ENCODE data around the gene MCTP2. TPM values are rescaled to one million over a fixed set of nuclear protein-coding genes. Genes with fewer than 3 reads are reported as not detected.

Gene MCTP2
- total RNA-seq, 1 experiment from 2014 or later: 0.15 TPM

DNA sequence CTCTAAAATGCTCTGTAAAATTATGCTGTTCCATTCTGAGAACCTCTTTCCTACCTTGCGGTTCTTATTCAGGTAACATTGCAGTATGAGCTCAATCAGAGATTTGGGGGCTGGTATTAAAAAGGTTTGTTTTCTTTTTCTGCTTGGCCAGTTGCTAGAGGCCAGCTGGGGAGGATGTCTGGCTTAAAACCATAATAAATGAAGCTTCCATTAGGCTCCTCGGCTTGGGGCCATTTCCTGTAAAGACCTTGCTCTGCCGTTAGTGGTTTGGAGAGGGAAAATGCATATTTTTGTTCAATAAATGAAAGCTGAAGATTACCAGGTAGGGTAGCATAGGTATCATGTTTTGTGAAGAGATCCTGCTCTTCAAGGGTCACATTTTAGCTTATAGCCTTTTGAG, 55.2 kb downstream of the MCTP2 start:
- Histone ChIP-seq H3K27me3 (ENCODE audit: control insufficient read depth, insufficient read depth, low read length) (no peaks in the 10 kb centered on the region), H3K36me3 (ENCODE audit: control insufficient read depth, insufficient read depth, low read length) (no peaks in the 10 kb centered on the region), H3K4me3 (ENCODE audit: low read depth in 2 of 2, low read length in 2 of 2) (no peak overlapping the region), H3K27ac (ENCODE audit: low read length) (no peak overlapping the region), H3K9me3 (ENCODE audit: control insufficient read depth, insufficient read depth, low read depth, low read length) (no peaks in the 10 kb centered on the region; the same call in 1 of the 2 replicates), H3K4me1 (ENCODE audit: control insufficient read depth, insufficient read depth, low read length) (no peaks in the 10 kb centered on the region)
- DNase-seq (ENCODE audit: low read depth, low spot score) (no peak), ATAC-seq (no peak)
- BruUV-seq (replicated peaks): no TSS peak
- POLR2A ChIA-PET: no interaction called here
- in situ Hi-C loops (cut with HindIII; ENCODE audit: low pct_unique_long_range_greater_than_20kb, low sequenced_read_pairs): no loop called here
- intact Hi-C loops (cut with micrococcal nuclease; ENCODE audit: unreplicated experiment): no loop called here
- CTCF ChIA-PET: no interaction called here
- TF ChIP-seq POLR2AphosphoS5 (IDR thresholded peaks at IDR 0.05; ENCODE audit: low read depth, low read length): no peak
- TF ChIP-seq, protein P1, sequence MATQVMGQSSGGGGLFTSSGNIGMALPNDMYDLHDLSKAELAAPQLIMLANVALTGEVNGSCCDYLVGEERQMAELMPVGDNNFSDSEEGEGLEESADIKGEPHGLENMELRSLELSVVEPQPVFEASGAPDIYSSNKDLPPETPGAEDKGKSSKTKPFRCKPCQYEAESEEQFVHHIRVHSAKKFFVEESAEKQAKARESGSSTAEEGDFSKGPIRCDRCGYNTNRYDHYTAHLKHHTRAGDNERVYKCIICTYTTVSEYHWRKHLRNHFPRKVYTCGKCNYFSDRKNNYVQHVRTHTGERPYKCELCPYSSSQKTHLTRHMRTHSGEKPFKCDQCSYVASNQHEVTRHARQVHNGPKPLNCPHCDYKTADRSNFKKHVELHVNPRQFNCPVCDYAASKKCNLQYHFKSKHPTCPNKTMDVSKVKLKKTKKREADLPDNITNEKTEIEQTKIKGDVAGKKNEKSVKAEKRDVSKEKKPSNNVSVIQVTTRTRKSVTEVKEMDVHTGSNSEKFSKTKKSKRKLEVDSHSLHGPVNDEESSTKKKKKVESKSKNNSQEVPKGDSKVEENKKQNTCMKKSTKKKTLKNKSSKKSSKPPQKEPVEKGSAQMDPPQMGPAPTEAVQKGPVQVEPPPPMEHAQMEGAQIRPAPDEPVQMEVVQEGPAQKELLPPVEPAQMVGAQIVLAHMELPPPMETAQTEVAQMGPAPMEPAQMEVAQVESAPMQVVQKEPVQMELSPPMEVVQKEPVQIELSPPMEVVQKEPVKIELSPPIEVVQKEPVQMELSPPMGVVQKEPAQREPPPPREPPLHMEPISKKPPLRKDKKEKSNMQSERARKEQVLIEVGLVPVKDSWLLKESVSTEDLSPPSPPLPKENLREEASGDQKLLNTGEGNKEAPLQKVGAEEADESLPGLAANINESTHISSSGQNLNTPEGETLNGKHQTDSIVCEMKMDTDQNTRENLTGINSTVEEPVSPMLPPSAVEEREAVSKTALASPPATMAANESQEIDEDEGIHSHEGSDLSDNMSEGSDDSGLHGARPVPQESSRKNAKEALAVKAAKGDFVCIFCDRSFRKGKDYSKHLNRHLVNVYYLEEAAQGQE (IDR thresholded peaks at IDR 0.05; ENCODE audit: insufficient read depth in 1 of 2, low read depth in 2 of 2, low read length in 1 of 2): no peak
- TF ChIP-seq, protein P2, sequence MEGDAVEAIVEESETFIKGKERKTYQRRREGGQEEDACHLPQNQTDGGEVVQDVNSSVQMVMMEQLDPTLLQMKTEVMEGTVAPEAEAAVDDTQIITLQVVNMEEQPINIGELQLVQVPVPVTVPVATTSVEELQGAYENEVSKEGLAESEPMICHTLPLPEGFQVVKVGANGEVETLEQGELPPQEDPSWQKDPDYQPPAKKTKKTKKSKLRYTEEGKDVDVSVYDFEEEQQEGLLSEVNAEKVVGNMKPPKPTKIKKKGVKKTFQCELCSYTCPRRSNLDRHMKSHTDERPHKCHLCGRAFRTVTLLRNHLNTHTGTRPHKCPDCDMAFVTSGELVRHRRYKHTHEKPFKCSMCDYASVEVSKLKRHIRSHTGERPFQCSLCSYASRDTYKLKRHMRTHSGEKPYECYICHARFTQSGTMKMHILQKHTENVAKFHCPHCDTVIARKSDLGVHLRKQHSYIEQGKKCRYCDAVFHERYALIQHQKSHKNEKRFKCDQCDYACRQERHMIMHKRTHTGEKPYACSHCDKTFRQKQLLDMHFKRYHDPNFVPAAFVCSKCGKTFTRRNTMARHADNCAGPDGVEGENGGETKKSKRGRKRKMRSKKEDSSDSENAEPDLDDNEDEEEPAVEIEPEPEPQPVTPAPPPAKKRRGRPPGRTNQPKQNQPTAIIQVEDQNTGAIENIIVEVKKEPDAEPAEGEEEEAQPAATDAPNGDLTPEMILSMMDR (IDR thresholded peaks at IDR 0.05): no peak
- TF ChIP-seq TCF7L2 (IDR thresholded peaks at IDR 0.05; ENCODE audit: low read depth, low read length): no peak
- no peak for TF ChIP-seq SIN3A (IDR thresholded peaks at IDR 0.05; ENCODE audit: borderline replicate concordance, insufficient read depth, low read depth, low read length)

GRCh38 chr15:94287794-94288246, 56.5 kb downstream of the MCTP2 start:
- Histone ChIP-seq H3K36me3 (ENCODE audit: control insufficient read depth, insufficient read depth, low read length) (no peaks in the 10 kb centered on the region), H3K4me3 (ENCODE audit: low read depth in 2 of 2, low read length in 2 of 2) (no peak overlapping the region), H3K27ac (ENCODE audit: low read length) (no peak overlapping the region), H3K27me3 (ENCODE audit: control insufficient read depth, insufficient read depth, low read length) (no peaks in the 10 kb centered on the region), H3K9me3 (ENCODE audit: control insufficient read depth, insufficient read depth, low read depth, low read length) (no peaks in the 10 kb centered on the region; the same call in 1 of the 2 replicates), H3K4me1 (ENCODE audit: control insufficient read depth, insufficient read depth, low read length) (no peaks in the 10 kb centered on the region)
- in situ Hi-C loops (cut with HindIII; ENCODE audit: low pct_unique_long_range_greater_than_20kb, low sequenced_read_pairs): no loop called here
- no TSS peak for BruUV-seq (replicated peaks)
- ChIA-PET CTCF (interaction anchor here (0.6 kb wide), 1 partner anchor 69 kb away, joined by 3 read pairs; no protein-coding TSS in a partner anchor), POLR2A (no interaction called here)
- DNase-seq (ENCODE audit: low read depth, low spot score) (no peak), ATAC-seq (no peak)
- intact Hi-C loops (cut with micrococcal nuclease; ENCODE audit: unreplicated experiment): no loop called here
- TF ChIP-seq, protein P1 (IDR thresholded peaks at IDR 0.05; ENCODE audit: insufficient read depth in 1 of 2, low read depth in 2 of 2, low read length in 1 of 2): no peak
- TF ChIP-seq POLR2AphosphoS5 (IDR thresholded peaks at IDR 0.05; ENCODE audit: low read depth, low read length) (no peak), SIN3A (IDR thresholded peaks at IDR 0.05; ENCODE audit: borderline replicate concordance, insufficient read depth, low read depth, low read length) (no peak), TCF7L2 (IDR thresholded peaks at IDR 0.05; ENCODE audit: low read depth, low read length) (no peak)
- TF ChIP-seq, protein P2 (IDR thresholded peaks at IDR 0.05): no peak

Measured in Panc1 (cell line).